DMS114 treated with DMSO at 0.1 percent for 48 hours (cell line): Measurements from ENCODE around the gene SARM1.
A peak's percentile ranks its signal among the peaks of the same experiment; 100 is the strongest.
"Not testable (repeated sequence)": the region's sequence is repeated elsewhere in the genome, so short reads cannot be mapped to it uniquely, and the experiment has no call there.

Experiments used
- DNase-seq: peaks from one replicate; lab custom pipeline; 2025; ENCODE audit not compliant: unreplicated experiment; lab: John Stamatoyannopoulos, UW

The SARM1 gene

GRCh38 chr17:28371245-28372202, at the start of gene SARM1:
SARM1 (plus strand) TSS chr17:28371694; CDS start chr17:28372033, 339 bp downstream.
- DNase-seq: peak; percentile 89

DNA sequence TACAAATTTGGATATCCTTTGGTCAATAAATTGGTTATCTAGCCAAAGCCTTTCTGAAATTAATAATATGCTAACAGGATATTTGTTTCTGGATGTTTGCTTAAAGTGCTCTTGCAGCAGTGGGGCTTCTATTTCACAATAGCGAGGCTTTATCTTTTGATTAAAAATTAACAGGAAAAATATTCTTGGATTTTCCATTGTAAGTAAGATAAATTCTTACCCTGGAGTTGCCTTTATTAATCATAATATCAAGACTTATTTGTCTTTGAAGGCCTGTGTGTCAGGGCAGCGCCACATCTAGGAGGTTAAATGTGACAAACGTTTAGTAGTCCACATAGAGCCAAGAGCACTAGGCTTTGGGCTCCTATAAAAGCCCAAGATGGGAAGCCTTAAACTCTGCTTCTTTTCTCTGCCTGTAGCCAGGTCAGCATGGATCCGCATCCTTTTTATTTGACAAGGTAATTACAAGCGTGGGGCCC, 47.2 kb upstream of the SARM1 start:
- DNase-seq: no peak

- no peak for DNase-seq
These were observed 46.7 kb upstream of the SARM1 start for GRCh38 chr17:28324781-28325180.

DNA sequence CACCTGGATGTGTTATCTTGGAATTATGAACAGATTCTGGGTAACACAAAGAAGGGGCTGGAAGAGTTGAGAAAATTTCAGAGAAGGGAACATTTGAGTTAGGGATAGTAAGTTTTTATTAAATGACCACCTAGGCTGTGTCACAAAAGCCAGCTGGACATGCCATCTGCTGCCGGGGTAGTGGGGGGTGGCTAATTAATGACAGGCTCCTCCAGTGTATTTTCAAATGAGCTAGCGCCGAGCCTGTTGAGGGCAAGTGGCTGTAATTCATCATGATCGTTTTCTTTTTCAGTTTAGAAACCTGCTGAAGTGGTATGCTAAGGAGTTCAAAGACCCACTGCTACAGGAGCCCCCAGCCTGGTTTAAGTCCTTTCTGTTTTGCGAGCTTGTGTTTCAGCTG, 46.3 kb upstream of the SARM1 start:
- no peak for DNase-seq

GRCh38 chr17:28326114-28326513, 45.4 kb upstream of the SARM1 start:
- no peak for DNase-seq

GRCh38 chr17:28327031-28327607, 44.4 kb upstream of the SARM1 start:
- no peak for DNase-seq

GRCh38 chr17:28327709-28328108, 43.8 kb upstream of the SARM1 start:
- peak; percentile 45 for DNase-seq

DNA sequence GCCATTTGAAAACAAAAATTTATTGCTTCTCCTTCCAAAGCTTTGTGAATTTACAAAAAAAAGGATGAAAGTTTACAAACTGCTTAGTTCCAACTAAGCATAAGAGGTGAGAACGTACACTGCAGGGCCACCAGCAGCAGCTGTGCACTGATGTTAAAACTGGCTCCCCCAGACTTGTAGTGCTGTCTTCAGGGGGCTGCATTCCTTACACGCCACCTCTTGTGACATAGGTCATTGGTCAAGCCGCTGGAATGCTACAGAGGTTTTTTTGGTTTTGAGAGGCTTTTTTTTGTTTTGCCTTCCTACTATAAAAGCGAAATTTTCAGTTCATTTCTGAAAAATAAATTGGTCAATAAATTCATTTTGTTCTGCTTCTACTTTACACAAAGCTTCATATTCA, 43.2 kb upstream of the SARM1 start:
- DNase-seq: no peak

DNA sequence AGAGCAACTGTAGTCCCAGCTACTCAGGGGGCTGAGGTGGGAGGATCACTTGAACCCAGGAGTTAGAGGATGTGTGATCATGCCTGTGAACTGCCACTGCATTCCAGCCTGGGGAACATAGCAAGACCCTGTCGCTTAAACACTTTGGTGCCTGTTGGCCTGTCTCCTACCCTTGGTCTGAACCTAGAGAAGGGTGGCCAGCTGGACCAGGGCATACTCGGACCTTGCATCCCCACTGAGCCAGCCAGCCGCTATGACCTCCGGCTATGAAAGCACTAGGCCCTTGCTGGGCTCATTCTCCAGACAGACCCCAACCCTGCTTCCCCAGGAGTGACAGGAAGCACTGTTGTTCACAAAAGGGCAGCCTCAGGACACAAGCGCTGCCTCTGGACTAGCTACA, 40.8 kb upstream of the SARM1 start:
- DNase-seq: no peak

DNA sequence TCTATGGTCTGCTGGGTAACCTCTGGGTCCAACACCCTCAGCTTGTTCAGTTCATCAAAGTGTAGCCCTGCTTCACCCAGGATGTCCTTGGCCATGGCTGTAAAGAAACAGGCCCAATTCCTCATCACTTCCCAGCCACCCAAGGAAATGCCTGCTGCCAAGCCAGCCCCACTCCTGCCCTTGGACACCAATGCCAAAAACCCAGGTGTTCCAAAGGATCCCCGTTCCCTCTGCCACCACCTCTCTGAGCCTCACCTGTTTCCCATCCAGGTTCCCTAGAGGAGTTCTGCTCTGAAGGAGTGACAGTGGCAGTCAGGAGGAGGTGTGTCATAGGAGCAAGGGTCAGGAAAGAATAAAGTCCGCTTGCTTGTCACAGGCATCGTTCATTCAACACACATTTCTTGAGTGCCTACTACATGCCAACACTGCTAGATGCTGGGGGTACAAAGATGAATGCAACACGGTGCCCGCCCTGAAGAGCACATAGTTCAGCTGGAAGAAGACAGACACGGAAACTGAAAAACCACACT, 39.5 kb upstream of the SARM1 start:
- no peak for DNase-seq

- no peak for DNase-seq
These were observed 38.3 kb upstream of the SARM1 start for GRCh38 chr17:28333083-28333746.

GRCh38 chr17:28334171-28334570, 37.3 kb upstream of the SARM1 start:
- no peak for DNase-seq

GRCh38 chr17:28334666-28335200, 36.8 kb upstream of the SARM1 start:
- no peak for DNase-seq

GRCh38 chr17:28335201-28335958, 36.1 kb upstream of the SARM1 start, which contains the start of the genes IFT20 and TNFAIP1:
IFT20 (minus strand) TSS chr17:28335472; CDS start chr17:28331985, 3,487 bp downstream.
TNFAIP1 (plus strand) TSS chr17:28335761; CDS start chr17:28339522, 3,761 bp downstream.
- peak; percentile 97 for DNase-seq

DNA sequence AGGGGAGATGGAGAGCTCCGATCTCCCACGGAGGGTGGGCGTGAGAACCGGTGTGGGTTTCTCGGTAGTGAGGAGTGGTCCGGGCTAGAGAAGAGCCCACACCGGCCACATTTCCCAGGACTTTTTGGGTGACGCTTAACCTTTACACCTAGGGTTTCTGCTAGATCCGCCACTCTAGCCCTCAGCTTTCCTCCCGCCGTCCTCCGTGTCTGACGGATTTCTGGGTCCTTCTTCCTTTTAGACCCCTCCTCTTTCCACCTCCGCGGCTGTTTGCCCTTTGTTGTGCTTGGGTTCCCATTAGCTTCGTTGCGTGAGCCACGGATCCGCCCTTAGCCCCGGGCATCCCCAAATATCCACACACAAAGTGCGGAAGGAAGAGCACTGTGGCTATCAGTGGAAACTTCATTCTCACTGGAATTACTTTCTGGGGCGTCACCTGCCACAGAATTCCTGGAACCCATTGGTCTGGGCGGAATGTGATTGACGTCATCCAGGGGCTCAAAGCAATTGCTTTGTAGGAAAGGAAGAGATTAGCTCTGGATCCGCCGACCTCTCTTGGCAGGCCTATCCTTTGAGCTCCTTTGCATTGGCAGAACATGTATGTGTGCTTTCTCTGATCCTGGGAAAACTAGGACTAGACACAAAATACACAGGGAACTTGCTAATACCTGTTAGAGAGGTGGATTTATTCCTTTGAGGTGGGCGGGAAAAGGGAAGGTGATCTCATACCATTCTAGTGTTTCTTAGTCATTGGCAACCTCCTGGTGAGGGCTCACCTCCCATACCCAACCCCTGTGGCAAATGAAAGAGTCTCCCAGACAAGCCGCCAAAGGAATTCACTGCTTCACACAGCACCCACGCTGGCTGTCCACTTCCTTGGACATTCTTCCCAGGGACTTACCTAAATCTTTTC, 35.3 kb upstream of the SARM1 start:
- DNase-seq: no peak

DNA sequence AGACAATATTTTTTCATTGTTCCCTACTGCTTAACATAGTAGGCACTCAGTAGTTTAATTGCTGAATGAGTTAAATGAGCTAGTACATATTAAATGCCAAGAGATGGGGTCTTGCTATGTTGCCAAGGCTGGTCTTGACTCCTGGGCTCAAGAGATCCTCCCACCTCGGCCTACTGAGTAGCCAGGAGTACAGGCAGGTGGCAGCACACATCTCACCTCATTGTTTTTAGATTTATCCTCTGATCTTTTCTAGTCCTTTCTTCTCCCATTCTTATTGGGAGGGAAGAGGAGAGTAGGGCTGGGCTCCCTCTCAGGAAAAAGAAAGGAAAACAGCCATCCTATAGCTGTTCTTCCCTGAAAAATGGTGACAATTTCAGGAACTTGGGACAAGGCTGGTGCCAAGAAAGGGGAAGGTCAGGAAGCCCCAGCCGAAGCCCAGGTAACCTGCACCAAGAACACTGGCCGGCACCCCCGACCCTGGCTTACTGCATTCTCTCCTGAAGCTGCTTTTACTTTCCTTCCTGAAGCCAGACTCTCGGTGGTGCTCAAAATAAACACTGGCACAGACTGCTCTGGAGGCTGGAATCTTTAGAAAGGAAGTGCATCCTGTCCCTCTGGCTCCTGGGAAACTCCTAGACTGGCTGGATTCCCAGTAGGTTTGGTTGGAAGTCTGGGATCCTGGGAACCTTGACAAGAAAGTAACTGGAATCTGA, 33.3 kb upstream of the SARM1 start:
- DNase-seq: no peak

DNA sequence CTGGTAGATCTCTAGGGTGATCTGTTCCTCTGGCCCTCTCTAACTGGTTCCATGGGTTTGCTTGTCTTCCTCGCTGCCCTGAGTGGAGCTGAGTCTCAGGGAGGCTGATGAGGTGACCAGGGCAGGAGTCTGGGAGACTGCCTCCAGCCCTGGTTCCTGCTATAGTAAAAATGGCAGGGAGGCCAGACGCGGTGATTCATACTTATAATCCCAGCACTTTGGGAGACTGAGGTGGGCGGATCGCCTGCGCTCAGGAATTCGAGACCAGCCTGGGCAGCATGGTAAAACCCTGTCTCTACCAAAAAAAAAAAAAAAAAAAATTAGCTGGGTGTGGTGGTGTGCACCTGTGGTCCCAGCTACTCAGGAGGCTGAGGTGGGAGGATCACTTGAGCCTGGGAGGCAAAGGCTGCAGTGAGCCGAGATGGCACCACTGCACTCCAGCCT, 32.7 kb upstream of the SARM1 start:
- not testable (repeated sequence) for DNase-seq

- DNase-seq: no peak
These were observed 32.1 kb upstream of the SARM1 start for GRCh38 chr17:28339431-28339830.
